ENCODE data around the gene TMEM238. TPM values are rescaled to one million over a fixed set of nuclear protein-coding genes. Genes with fewer than 3 reads are reported as not detected.
A peak's percentile ranks its signal among the peaks of the same experiment; 100 is the strongest.
"Not testable (repeated sequence)": the region's sequence is repeated elsewhere in the genome, so short reads cannot be mapped to it uniquely, and the experiment has no call there.

TMEM238 gene, protein sequence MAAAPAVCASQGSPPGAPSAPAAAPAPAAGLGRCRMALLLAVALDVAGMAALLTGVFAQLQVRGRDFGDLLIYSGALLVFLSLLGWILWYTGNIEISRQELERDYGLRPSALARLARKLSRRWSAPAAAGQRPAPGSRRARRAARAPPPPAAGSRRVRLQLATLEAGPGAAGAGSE
- 1 to 10 TPM in 1 of 3 donors, under 1 TPM in 2; 0.58 to 1.3 (median 0.78) TPM for polyA plus RNA-seq (ENCODE audit: insufficient read length in 3 of 3)
- long read RNA-seq, donor 1, transcript TMEM238-201 (2 exons, 1,000 nt) = major isoform, 6 of 6 reads
- long read RNA-seq, donor 1, partial matches to known transcripts = 0 of 6 reads
- long read RNA-seq, donor 1, other reads (novel, unspliced or antisense) = 0 of 6 reads
- long read RNA-seq, donor 2, transcript TMEM238-201 (2 exons, 1,000 nt) = major isoform, 5 of 5 reads
- long read RNA-seq, donor 2, partial matches to known transcripts = 0 of 5 reads
- long read RNA-seq, donor 2, other reads (novel, unspliced or antisense) = 0 of 5 reads
- long read RNA-seq, donor 3, transcript TMEM238-201 (2 exons, 1,000 nt) = major isoform, 16 of 3,014 reads
- long read RNA-seq, donor 3, partial matches to known transcripts = 1,706 of 3,014 reads
- long read RNA-seq, donor 3, other reads (novel, unspliced or antisense) = 1,292 of 3,014 reads
- long read RNA-seq, donor 4, transcript TMEM238-201 (2 exons, 1,000 nt) = major isoform, 7 of 7 reads
- long read RNA-seq, donor 4, partial matches to known transcripts = 0 of 7 reads
- long read RNA-seq, donor 4, other reads (novel, unspliced or antisense) = 0 of 7 reads
- long read RNA-seq, donor 5, transcript TMEM238-201 (2 exons, 1,000 nt) = major isoform, 29 of 29 reads
- long read RNA-seq, donor 5, partial matches to known transcripts = 0 of 29 reads
- long read RNA-seq, donor 5, other reads (novel, unspliced or antisense) = 0 of 29 reads
- long read RNA-seq, donor 6, transcript TMEM238-201 (2 exons, 1,000 nt) = major isoform, 12 of 2,243 reads
- long read RNA-seq, donor 6, partial matches to known transcripts = 1,415 of 2,243 reads
- long read RNA-seq, donor 6, other reads (novel, unspliced or antisense) = 816 of 2,243 reads
- long read RNA-seq, donor 7, transcript TMEM238-201 (2 exons, 1,000 nt) = major isoform, 8 of 3,413 reads
- long read RNA-seq, donor 7, partial matches to known transcripts = 2,333 of 3,413 reads
- long read RNA-seq, donor 7, other reads (novel, unspliced or antisense) = 1,072 of 3,413 reads
- long read RNA-seq, donor 8, transcript TMEM238-201 (2 exons, 1,000 nt) = major isoform, 16 of 16 reads
- long read RNA-seq, donor 8, partial matches to known transcripts = 0 of 16 reads
- long read RNA-seq, donor 8, other reads (novel, unspliced or antisense) = 0 of 16 reads
- long read RNA-seq, donor 9, transcript TMEM238-201 (2 exons, 1,000 nt) = major isoform, 16 of 1,429 reads
- long read RNA-seq, donor 9, partial matches to known transcripts = 914 of 1,429 reads
- long read RNA-seq, donor 9, other reads (novel, unspliced or antisense) = 499 of 1,429 reads
- long read RNA-seq, donor 10, transcript TMEM238-201 (2 exons, 1,000 nt) = major isoform, 8 of 2,262 reads
- long read RNA-seq, donor 10, partial matches to known transcripts = 1,199 of 2,262 reads
- long read RNA-seq, donor 10, other reads (novel, unspliced or antisense) = 1,055 of 2,262 reads
- long read RNA-seq, donor 11, transcript TMEM238-201 (2 exons, 1,000 nt) = major isoform, 6 of 1,756 reads
- long read RNA-seq, donor 11, partial matches to known transcripts = 922 of 1,756 reads
- long read RNA-seq, donor 11, other reads (novel, unspliced or antisense) = 828 of 1,756 reads
- long read RNA-seq, donor 12, transcript TMEM238-201 (2 exons, 1,000 nt) = major isoform, 13 of 2,175 reads
- long read RNA-seq, donor 12, partial matches to known transcripts = 1,438 of 2,175 reads
- long read RNA-seq, donor 12, other reads (novel, unspliced or antisense) = 724 of 2,175 reads
- long read RNA-seq, donor 13, transcript TMEM238-201 (2 exons, 1,000 nt) = major isoform, 20 of 3,864 reads
- long read RNA-seq, donor 13, partial matches to known transcripts = 2,601 of 3,864 reads
- long read RNA-seq, donor 13, other reads (novel, unspliced or antisense) = 1,243 of 3,864 reads
- long read RNA-seq, donor 14, transcript TMEM238-201 (2 exons, 1,000 nt) = major isoform, 11 of 11 reads
- long read RNA-seq, donor 14, partial matches to known transcripts = 0 of 11 reads
- long read RNA-seq, donor 14, other reads (novel, unspliced or antisense) = 0 of 11 reads
- long read RNA-seq, donor 15, partial matches to known transcripts = 0 of 2 reads
- long read RNA-seq, donor 15, other reads (novel, unspliced or antisense) = 0 of 2 reads
- long read RNA-seq, donor 16, transcript TMEM238-201 (2 exons, 1,000 nt) = major isoform, 40 of 40 reads
- long read RNA-seq, donor 16, partial matches to known transcripts = 0 of 40 reads
- long read RNA-seq, donor 16, other reads (novel, unspliced or antisense) = 0 of 40 reads

DNA sequence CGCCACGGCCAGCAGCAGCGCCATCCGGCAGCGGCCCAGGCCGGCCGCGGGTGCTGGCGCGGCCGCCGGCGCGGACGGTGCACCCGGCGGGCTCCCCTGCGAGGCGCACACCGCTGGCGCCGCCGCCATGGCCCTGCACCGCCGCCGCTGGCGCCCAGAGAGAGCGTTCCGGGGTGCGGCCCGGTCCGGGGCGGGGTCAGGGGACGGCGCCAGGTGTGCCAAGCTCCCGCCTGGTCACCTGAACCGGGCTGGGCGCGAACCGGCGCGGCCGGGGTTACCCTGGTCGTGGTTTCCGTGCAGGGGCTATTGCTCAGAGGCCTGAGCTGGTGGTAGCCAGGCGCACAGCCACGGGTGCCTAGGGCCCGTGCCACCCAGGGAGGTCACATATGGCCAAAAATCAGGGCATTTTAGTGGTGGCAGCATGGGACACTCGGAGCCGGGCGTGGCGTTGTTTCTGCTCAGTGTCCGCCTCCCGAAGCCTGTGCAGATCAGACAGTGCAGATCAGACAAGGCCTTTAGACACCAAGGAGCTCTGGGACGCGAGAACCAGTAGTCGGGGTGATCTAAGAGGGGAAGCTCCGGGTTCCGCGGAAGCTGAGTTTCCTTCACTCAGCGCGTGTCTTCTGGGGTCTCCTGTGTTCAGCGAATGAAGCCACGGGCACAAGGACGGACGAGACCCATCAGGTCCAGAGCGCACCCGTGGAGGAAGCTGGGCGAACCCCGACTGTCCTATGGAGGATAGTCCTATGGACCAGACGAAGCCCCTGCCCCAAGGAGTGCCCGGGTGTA is at the start of gene TMEM238:
TSS of gene TMEM238 (minus strand) at position 162 of the 789 bp plus-strand sequence. CDS start at position 129, 33 bp downstream.
- no peak for DNase-seq (ENCODE audit: extremely low read depth in 1 of 11, low read depth in 9 of 11, low spot score in 4 of 11)

DNA sequence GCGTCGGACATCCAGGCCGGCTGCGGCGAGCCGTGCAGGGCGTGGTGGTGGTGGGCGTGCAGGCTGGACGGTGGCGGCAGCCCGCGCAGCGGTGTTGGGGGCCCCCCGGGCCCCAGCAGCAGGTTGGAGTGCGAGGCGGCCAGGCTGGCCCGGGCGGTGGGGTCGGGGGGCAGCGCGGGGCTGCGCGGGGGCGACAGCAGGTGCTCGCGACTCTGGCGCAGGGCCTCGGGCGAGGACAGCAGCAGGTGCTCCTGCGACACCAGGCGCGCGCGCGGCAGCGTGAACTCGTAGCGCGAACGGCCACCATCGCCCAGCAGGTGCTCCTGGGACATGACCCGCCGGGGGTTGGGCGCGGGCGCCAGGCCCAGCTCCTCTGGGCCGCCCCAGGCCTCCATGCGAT is 49.2 kb upstream of the TMEM238 start:
- no peak for DNase-seq (ENCODE audit: extremely low read depth in 1 of 11, low read depth in 9 of 11, low spot score in 4 of 11)

GRCh38 chr19:55432241-55432959 is 48.3 kb upstream of the TMEM238 start:
- no peak for DNase-seq (ENCODE audit: extremely low read depth in 1 of 11, low read depth in 9 of 11, low spot score in 4 of 11)

GRCh38 chr19:55431183-55431582 is 47.1 kb upstream of the TMEM238 start:
- no peak for DNase-seq (ENCODE audit: extremely low read depth in 1 of 11, low read depth in 9 of 11, low spot score in 4 of 11)

DNA sequence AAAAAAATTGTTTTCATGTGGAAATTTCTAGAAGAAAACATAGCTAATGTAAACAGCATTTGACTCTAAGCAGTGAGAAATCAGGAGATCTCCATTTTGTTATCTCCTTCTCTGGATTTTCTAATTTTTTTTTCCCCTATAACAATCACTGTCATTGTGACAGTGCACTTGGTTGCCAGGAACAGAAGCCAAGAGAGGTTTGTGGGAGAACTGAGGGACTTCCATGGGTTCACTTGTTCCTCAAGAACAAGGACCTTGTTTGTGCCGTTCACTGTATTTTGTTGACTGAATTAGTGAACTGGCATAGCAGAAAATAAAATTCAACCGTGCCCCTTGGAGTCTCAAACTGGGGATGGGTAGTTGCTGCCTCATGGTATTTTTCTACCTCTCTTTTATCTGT is 42.0 kb upstream of the TMEM238 start:
- no peak for DNase-seq (ENCODE audit: extremely low read depth in 1 of 11, low read depth in 9 of 11, low spot score in 4 of 11)

- DNase-seq (ENCODE audit: extremely low read depth in 1 of 11, low read depth in 9 of 11, low spot score in 4 of 11) = no peak
These were observed 40.4 kb upstream of the TMEM238 start for GRCh38 chr19:55424518-55424917.

- no peak for DNase-seq (ENCODE audit: extremely low read depth in 1 of 11, low read depth in 9 of 11, low spot score in 4 of 11)
These were observed 39.3 kb upstream of the TMEM238 start for GRCh38 chr19:55423225-55424005.

- not testable (repeated sequence) for DNase-seq (ENCODE audit: extremely low read depth in 1 of 11, low read depth in 9 of 11, low spot score in 4 of 11)
These were observed 37.2 kb upstream of the TMEM238 start for GRCh38 chr19:55421281-55421680.

- no peak for DNase-seq (ENCODE audit: extremely low read depth in 1 of 11, low read depth in 9 of 11, low spot score in 4 of 11)
These were observed 35.6 kb upstream of the TMEM238 start for GRCh38 chr19:55419624-55420236.

GRCh38 chr19:55419103-55419502 is 35.0 kb upstream of the TMEM238 start:
- DNase-seq (ENCODE audit: extremely low read depth in 1 of 11, low read depth in 9 of 11, low spot score in 4 of 11) = no peak

- DNase-seq (ENCODE audit: extremely low read depth in 1 of 11, low read depth in 9 of 11, low spot score in 4 of 11) = peak in 10 of 11 donors; percentile 49 to 76 (median 65)
These were observed 34.1 kb upstream of the TMEM238 start for GRCh38 chr19:55418185-55418584.

GRCh38 chr19:55410168-55410567 is 26.1 kb upstream of the TMEM238 start:
- no peak for DNase-seq (ENCODE audit: extremely low read depth in 1 of 11, low read depth in 9 of 11, low spot score in 4 of 11)

DNA sequence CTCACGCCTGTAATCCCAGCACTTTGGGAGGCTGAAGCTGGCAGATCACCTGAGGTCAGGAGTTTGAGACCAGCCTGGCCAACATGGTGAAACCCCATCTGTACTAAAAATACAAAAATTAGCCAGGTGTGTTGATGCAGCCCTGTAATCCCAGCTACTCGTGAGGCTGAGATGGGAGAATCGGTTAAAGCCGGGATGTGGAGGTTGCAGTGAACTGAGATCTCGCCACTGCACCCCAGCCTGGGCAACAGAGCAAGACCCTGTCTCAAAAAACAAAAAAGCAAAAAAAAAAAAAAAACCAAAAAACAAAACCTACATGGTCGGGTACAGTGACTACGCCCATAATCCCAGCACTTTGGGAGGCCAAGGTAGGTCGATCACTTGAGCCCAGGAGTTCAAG is 25.1 kb upstream of the TMEM238 start:
- DNase-seq (ENCODE audit: extremely low read depth in 1 of 11, low read depth in 9 of 11, low spot score in 4 of 11) = not testable (repeated sequence)

- DNase-seq (ENCODE audit: extremely low read depth in 1 of 11, low read depth in 9 of 11, low spot score in 4 of 11) = no peak
These were observed 24.4 kb upstream of the TMEM238 start for GRCh38 chr19:55408533-55408872.
